HepG2 (cell line): ENCODE data around the gene UBTD1. TPM values are rescaled to one million over a fixed set of nuclear protein-coding genes. Genes with fewer than 3 reads are reported as not detected.
"Not testable (repeated sequence)": the region's sequence is repeated elsewhere in the genome, so short reads cannot be mapped to it uniquely, and the experiment has no call there.

Experiments
- ATAC-seq: fragments of 200-7000 bp; cut with Tn5 transposase; 3 replicates; pipeline ENCODE4 v1.9.1; 2020; ENCODE audit warnings: mild to moderate bottlenecking, moderate library complexity
- BruUV-seq: library from RNA; stranded (reverse); fragments of 400-500 nt; replicated peaks from 2 replicates; lab custom pipeline; 2021; lab: Mats Ljungman, UMichigan
- CTCF ChIA-PET: fragments of 300-600 bp; formaldehyde crosslinking; extraction: SDS; loops from one replicate; lab custom pipeline; 2021; ENCODE audit warnings: low total read pairs, inconsistent platforms, low intra/inter-chr PET ratio; lab: Yijun Ruan, JAX
- POLR2A ChIA-PET: fragments of 350-600 bp; sonication (Branson Sonifier 250); formaldehyde crosslinking; loops from one replicate; lab custom pipeline; 2020; ENCODE audit warnings: antibody characterized with exemption, inconsistent platforms; lab: Yijun Ruan, JAX
- DNase-seq: peaks from one replicate; pipeline ENCODE4 v3.0.0-alpha.2; 2015; ENCODE audit warnings: low spot score
- FAIRE-seq: peaks from 3 replicates; lab custom pipeline; 2011; peaks lifted over from hg19 to GRCh38; lab: Jason Lieb, UNC
- H2AFZ ChIP-seq: one replicate; pipeline ENCODE4 v1.6.1; 2011; ENCODE audit warnings: low read length, inconsistent platforms
- H3K27ac ChIP-seq: fragments of 300-600 bp; 3 replicates; pipeline ENCODE4 v1.8.0; 2011; ENCODE audit warnings: mixed run types, mild to moderate bottlenecking, mixed read lengths, low read length, inconsistent platforms; ENCODE audit not compliant: insufficient read depth; ENCODE audit errors: extremely low read length
- H3K27me3 ChIP-seq, 2 experiments: fragments of 200-600 bp in 1 of 2; 2 replicates in 1 of 2; 3 replicates in 1 of 2; pipeline versions ENCODE4 v1.6.0 to v1.8.0; 2011; ENCODE audit warnings: low read length in 2 of 2, mild to moderate bottlenecking in 2 of 2, moderate library complexity in 2 of 2, inconsistent platforms in 1 of 2; ENCODE audit not compliant: insufficient read depth in 2 of 2, control insufficient read depth in 1 of 2
- H3K36me3 ChIP-seq, 2 experiments: fragments of 200-600 bp in 1 of 2; replicated peaks in 1 of 2; 2 replicates in 1 of 2; 3 replicates in 1 of 2; pipeline versions ENCODE4 v1.5.1 to v1.8.0; 2011; ENCODE audit warnings: low read length in 2 of 2, inconsistent platforms in 1 of 2; ENCODE audit not compliant: insufficient read depth in 2 of 2, control insufficient read depth in 1 of 2
- H3K4me1 ChIP-seq: 2 replicates; pipeline ENCODE4 v1.5.1; 2012; ENCODE audit warnings: low read length, inconsistent platforms; ENCODE audit not compliant: insufficient read depth
- H3K4me2 ChIP-seq: 2 replicates; pipeline ENCODE4 v1.6.0; 2011; ENCODE audit warnings: low read depth, low read length, inconsistent platforms
- H3K4me3 ChIP-seq, 3 experiments: fragments of 200-600 bp in 1 of 3; sonication (generic), shearing (Covaris generic) in 1 of 3; replicated peaks in 1 of 3; 2 replicates each; pipeline ENCODE4 v1.5.1; 2011 to 2016; ENCODE audit warnings: low read length in 3 of 3, inconsistent platforms in 2 of 3, low read depth in 2 of 3, mild to moderate bottlenecking in 2 of 3, control low read depth in 1 of 3, mixed read lengths in 1 of 3; ENCODE audit not compliant: insufficient read depth in 1 of 3
- H3K79me2 ChIP-seq: one replicate; pipeline ENCODE4 v1.6.1; 2011; ENCODE audit warnings: low read length, inconsistent platforms; ENCODE audit not compliant: insufficient read depth
- H3K9ac ChIP-seq: 2 replicates; pipeline ENCODE4 v1.6.0; 2011; ENCODE audit warnings: mild to moderate bottlenecking, low read depth, low read length, inconsistent platforms; ENCODE audit not compliant: insufficient read depth
- H3K9me3 ChIP-seq: 2 replicates; pipeline ENCODE4 v1.5.1; 2012; ENCODE audit warnings: mild to moderate bottlenecking, low read length
- H4K20me1 ChIP-seq: 2 replicates; pipeline ENCODE4 v1.6.0; 2011; ENCODE audit warnings: inconsistent platforms, mild to moderate bottlenecking, low read length, moderate library complexity; ENCODE audit not compliant: insufficient read depth
- MAFK ChIP-seq, 2 experiments: IDR thresholded peaks in 1 of 2; conservative IDR thresholded peaks in 1 of 2; 2 replicates each; pipeline ENCODE4 v1.6.1; 2011; ENCODE audit warnings: improper control_type of control experiment in 2 of 2, low read length in 2 of 2
- ZKSCAN1 ChIP-seq: fragments of 150-350 bp; IDR thresholded peaks from 2 replicates; pipeline ENCODE4 v1.6.1; 2014; ENCODE audit warnings: low read length
- ZNF607 ChIP-seq: sonication (generic); formaldehyde crosslinking; IDR thresholded peaks from 2 replicates; pipeline ENCODE4 v1.5.1; 2020; ENCODE audit warnings: missing genetic modification reagents, mild to moderate bottlenecking, borderline replicate concordance
- WGBS: methylation state at CpG from one replicate; pipeline ENCODE4 v1.1.6; 2017; ENCODE audit warnings: low lambda C conversion rate; 5-methylcytosine and 5-hydroxymethylcytosine counted together
- in situ Hi-C: cut with HindIII; loops from 2 replicates; pipeline ENCODE4 v1.10.0; 2017; ENCODE audit warnings: low pct_unique_long_range_greater_than_20kb; ENCODE audit not compliant: extremely low pct_ligation_motif_present
- intact Hi-C: fragments of 100-400 bp; cut with micrococcal nuclease; formaldehyde crosslinking; loops from one replicate; pipeline ENCODE4 v1.10.0; 2022; ENCODE audit not compliant: unreplicated experiment
- polyA plus RNA-seq, 8 experiments: library from polyadenylated mRNA; depleted of rRNA in 3 of 8; stranded (reverse) in 7 of 8; unstranded in 1 of 8; fragments of >200 nt; fragmentation: Illumina TruSeq in 4 of 8; extraction: Trizol in 4 of 8; gene quantifications; 2 replicates each; pipeline versions ENCODE4 v1.2.1 to v1.2.3, GENCODE V29; 2011 to 2016; ENCODE audit warnings: low read depth in 4 of 8, missing spikeins in 1 of 8, mixed read lengths in 1 of 8; ENCODE audit not compliant: insufficient read depth in 1 of 8
- total RNA-seq, 5 experiments: library from RNA; depleted of rRNA; stranded (reverse); fragments of >200 nt; fragmentation: Illumina TruSeq; extraction: Trizol; gene quantifications; 2 replicates each; pipeline ENCODE4 v1.2.3, GENCODE V29; 2016; ENCODE audit warnings: low read depth in 1 of 5

The UBTD1 gene
- total and polyA plus RNA-seq, 2 of the 13 experiments (the other 11 are each of a cell fraction or from before 2014, with no cell fraction given): 7.9 to 10.0 TPM

DNA sequence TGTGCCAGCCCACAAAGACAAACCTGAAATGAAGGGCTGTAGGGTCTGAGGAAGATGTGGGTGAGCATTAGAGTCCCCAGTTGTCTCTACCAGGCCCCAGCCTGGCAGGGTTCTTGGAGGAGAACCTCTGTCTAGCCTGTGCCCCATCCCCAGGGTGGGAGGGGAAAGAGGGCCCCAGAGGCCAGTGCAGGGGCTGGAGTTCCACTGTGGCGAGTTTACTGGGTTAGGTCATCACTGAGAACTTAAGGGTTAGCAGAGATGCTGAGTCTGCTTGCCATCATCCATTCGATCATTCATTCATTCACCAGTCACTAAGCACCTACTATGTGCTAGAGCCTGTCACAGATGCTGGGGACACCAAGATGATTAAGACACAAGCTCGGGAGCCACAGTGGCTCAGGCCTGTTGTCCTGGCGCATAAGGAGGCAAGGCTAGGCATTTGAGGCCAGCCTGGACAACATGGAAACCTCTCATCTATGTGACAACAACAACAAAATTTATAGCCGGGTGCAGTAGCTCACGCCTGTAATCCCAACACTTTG lies 76.5 kb downstream of the UBTD1 start:
- DNase-seq: no peak
- H3K9me3 ChIP-seq: no peaks in the 10 kb centered on the region
- H3K27me3 ChIP-seq: peaks cover 0 to 2% of the 10 kb centered on the region in 2 experiments; a peak in 1 of 5 replicates
- ATAC-seq: no peak
- H3K27ac ChIP-seq: no peak overlapping the region
- no peaks in the 10 kb centered on the region; a peak in 1 of 5 replicates for H3K36me3 ChIP-seq
- H2AFZ ChIP-seq: no peak overlapping the region
- no peak overlapping the region for H3K9ac ChIP-seq
- intact Hi-C loops: loop anchor here (1.0 kb wide), 1 partner anchor 41 kb away; no protein-coding TSS in a partner anchor
- WGBS: 44% methylated on average over 6 of the region's 6 CpGs
- ChIA-PET CTCF (no interaction called here), POLR2A (interaction anchor here (1.6 to 2.3 kb wide), 2 partner anchors 9 to 22 kb away, joined by 3 to 14 read pairs; partner anchors contain the start of gene HOGA1)
- no peak overlapping the region for H3K4me3 ChIP-seq
- H3K79me2 ChIP-seq: no peaks in the 10 kb centered on the region
- no peak for FAIRE-seq
- TF ChIP-seq ZKSCAN1: peak; percentile 79
- TF ChIP-seq ZNF607 (CRISPR knock-in tag): no peak
- no TSS peak for BruUV-seq
- in situ Hi-C loops: no loop called here
- peaks cover 17% of the 10 kb centered on the region for H3K4me1 ChIP-seq
- no peak overlapping the region for H3K4me2 ChIP-seq
- H4K20me1 ChIP-seq: no peaks in the 10 kb centered on the region

DNA sequence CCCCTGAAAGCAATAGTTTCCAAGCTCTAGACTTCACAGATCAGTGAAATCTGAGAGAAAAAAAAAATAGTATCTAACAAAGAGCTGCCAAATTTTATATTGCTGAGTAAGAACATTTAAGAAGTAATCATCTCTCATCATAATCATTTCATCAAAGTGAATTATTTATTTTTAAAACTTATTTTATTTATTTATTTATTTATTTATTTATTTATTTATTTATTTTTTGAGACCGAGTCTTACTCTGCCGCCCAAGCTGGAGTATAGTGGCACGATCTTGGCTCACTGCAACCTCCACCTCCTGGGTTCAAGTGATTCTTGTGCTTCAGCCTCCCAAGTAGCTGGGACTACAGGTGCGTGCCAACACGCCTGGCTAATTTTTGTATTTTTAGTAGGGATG lies 77.8 kb downstream of the UBTD1 start:
- peaks cover 17% of the 10 kb centered on the region for H3K4me1 ChIP-seq
- H2AFZ ChIP-seq, H3K9ac ChIP-seq, H3K79me2 ChIP-seq, CTCF ChIA-PET, H3K27ac ChIP-seq, H4K20me1 ChIP-seq, H3K9me3 ChIP-seq, POLR2A ChIA-PET, H3K36me3 ChIP-seq, BruUV-seq, DNase-seq, in situ Hi-C loops, ATAC-seq, H3K4me2 ChIP-seq, H3K4me3 ChIP-seq, FAIRE-seq, intact Hi-C loops: not testable (repeated sequence)
- TF ChIP-seq MAFK (conservative IDR thresholded peaks at IDR 0.05 in 1 of 2, IDR thresholded peaks at IDR 0.05 in 1 of 2; ENCODE audit: low read length in 2 of 2): peak in 1 of 2 experiments; percentile 44; a peak in 1 of 4 replicates
- WGBS: 60% methylated on average over 5 of the region's 5 CpGs
- peaks cover 0 to 12% of the 10 kb centered on the region in 2 experiments; a peak in 1 of 5 replicates for H3K27me3 ChIP-seq
